Mesendoderm (in vitro differentiated cells): Measurements from ENCODE around the gene CLIP2.
"Not testable (repeated sequence)": the region's sequence is repeated elsewhere in the genome, so short reads cannot be mapped to it uniquely, and the experiment has no call there.

Source experiments
- DNase-seq: peaks from one replicate; pipeline ENCODE4 v3.0.0; 2013
- H2AK5ac ChIP-seq: 2 replicates; pipeline ENCODE4 v1.6.1; 2013; ENCODE audit warnings: low read length, inconsistent platforms
- H2BK120ac ChIP-seq: 2 replicates; pipeline ENCODE4 v1.6.1; 2013; ENCODE audit warnings: low read depth, mild to moderate bottlenecking, low read length, moderate library complexity, mixed read lengths
- H2BK15ac ChIP-seq: replicated peaks from 2 replicates; pipeline ENCODE4 v1.6.1; 2013; ENCODE audit warnings: low read depth, mild to moderate bottlenecking, moderate library complexity
- H2BK5ac ChIP-seq: 2 replicates; pipeline ENCODE4 v1.6.1; 2013; ENCODE audit warnings: low read length, inconsistent platforms
- H3K18ac ChIP-seq: 2 replicates; pipeline ENCODE4 v1.6.1; 2013; ENCODE audit warnings: mild to moderate bottlenecking, low read length, mixed read lengths
- H3K23ac ChIP-seq: one replicate; pipeline ENCODE4 v1.6.1; 2013; ENCODE audit warnings: low read length
- H3K27ac ChIP-seq: 2 replicates; pipeline ENCODE4 v1.5.1; 2013; ENCODE audit warnings: low read depth, mild to moderate bottlenecking, inconsistent platforms, low read length, moderate library complexity
- H3K27me3 ChIP-seq: 2 replicates; pipeline ENCODE4 v1.6.1; 2013; ENCODE audit warnings: low read length, control low read depth, mild to moderate bottlenecking, inconsistent platforms; ENCODE audit not compliant: insufficient read depth, poor library complexity
- H3K36me3 ChIP-seq: 2 replicates; pipeline ENCODE4 v1.6.1; 2013; ENCODE audit warnings: low read length, inconsistent platforms; ENCODE audit not compliant: control insufficient read depth, insufficient read depth
- H3K4ac ChIP-seq: one replicate; pipeline ENCODE4 v1.6.1; 2013; ENCODE audit warnings: low read depth, mild to moderate bottlenecking, low read length, moderate library complexity
- H3K4me1 ChIP-seq: 2 replicates; pipeline ENCODE4 v1.6.1; 2013; ENCODE audit warnings: low read depth, low read length, inconsistent platforms; ENCODE audit not compliant: control insufficient read depth
- H3K4me2 ChIP-seq: 2 replicates; pipeline ENCODE4 v1.6.1; 2013; ENCODE audit warnings: low read length
- H3K4me3 ChIP-seq: 2 replicates; pipeline ENCODE4 v1.5.1; 2013; ENCODE audit warnings: mild to moderate bottlenecking, low read length
- H3K56ac ChIP-seq: one replicate; pipeline ENCODE4 v1.6.1; 2013; ENCODE audit warnings: low read length
- H3K79me1 ChIP-seq: 2 replicates; pipeline ENCODE4 v1.6.1; 2013; ENCODE audit warnings: low read length, inconsistent platforms
- H3K79me2 ChIP-seq: 2 replicates; pipeline ENCODE4 v1.6.1; 2013; ENCODE audit warnings: mild to moderate bottlenecking, low read length; ENCODE audit not compliant: control insufficient read depth, insufficient read depth
- H3K9ac ChIP-seq: 2 replicates; pipeline ENCODE4 v1.6.1; 2013; ENCODE audit warnings: low read length, inconsistent platforms
- H4K5ac ChIP-seq: one replicate; pipeline ENCODE4 v1.6.1; 2013; ENCODE audit warnings: low read length
- H4K8ac ChIP-seq: one replicate; pipeline ENCODE4 v1.6.1; 2013; ENCODE audit warnings: low read depth, mild to moderate bottlenecking, control low read depth, low read length, moderate library complexity
- WGBS: extraction: QIAGEN DNeasy Blood & Tissue Kit; methylation state at CpG from one replicate; pipeline ENCODE4 v1.1.7; 2013; ENCODE audit warnings: low lambda C conversion rate, missing lambda C conversion rate; ENCODE audit not compliant: insufficient coverage; ENCODE audit errors: extremely low coverage; 5-methylcytosine and 5-hydroxymethylcytosine counted together

Gene CLIP2

GRCh38 chr7:74351836-74352235 lies 62.6 kb downstream of the CLIP2 start:
- no peak overlapping the region for H3K9ac ChIP-seq
- no peak overlapping the region for H3K4ac ChIP-seq
- H2BK120ac ChIP-seq = no peak overlapping the region
- no CpG with 5 or more reads among the region's 3 CpGs for WGBS
- no peaks in the 10 kb centered on the region for H3K79me2 ChIP-seq
- no peak overlapping the region for H2AK5ac ChIP-seq
- H3K79me1 ChIP-seq = no peaks in the 10 kb centered on the region
- H3K18ac ChIP-seq = no peak overlapping the region
- H3K56ac ChIP-seq = no peak overlapping the region
- H3K4me1 ChIP-seq = no peaks in the 10 kb centered on the region
- H3K4me2 ChIP-seq = no peak overlapping the region
- H4K8ac ChIP-seq = no peak overlapping the region
- H3K4me3 ChIP-seq = no peak overlapping the region
- no peak overlapping the region for H3K27ac ChIP-seq
- H4K5ac ChIP-seq = no peak overlapping the region
- H3K23ac ChIP-seq = no peak overlapping the region
- peaks cover 1% of the 10 kb centered on the region for H3K36me3 ChIP-seq
- no peak for DNase-seq
- H3K27me3 ChIP-seq = no peaks in the 10 kb centered on the region
- H2BK15ac ChIP-seq = no peak overlapping the region
- no peak overlapping the region for H2BK5ac ChIP-seq

GRCh38 chr7:74352551-74353138 lies 63.4 kb downstream of the CLIP2 start:
- not testable (repeated sequence) for H3K4ac ChIP-seq, H3K27ac ChIP-seq, H3K36me3 ChIP-seq, H3K9ac ChIP-seq, H3K18ac ChIP-seq, H3K4me3 ChIP-seq, H3K79me2 ChIP-seq, H2BK120ac ChIP-seq, H3K56ac ChIP-seq, H3K79me1 ChIP-seq, H3K4me2 ChIP-seq, DNase-seq, H3K4me1 ChIP-seq, H2BK15ac ChIP-seq, H3K27me3 ChIP-seq, H4K8ac ChIP-seq, H2AK5ac ChIP-seq, H3K23ac ChIP-seq, H2BK5ac ChIP-seq, H4K5ac ChIP-seq
- no CpG with 5 or more reads among the region's 4 CpGs for WGBS

- DNase-seq = no peak
- Histone ChIP-seq H3K4me2 (no peak overlapping the region), H3K36me3 (peaks cover 1% of the 10 kb centered on the region), H3K4me1 (no peaks in the 10 kb centered on the region), H2AK5ac (no peak overlapping the region), H2BK120ac (no peak overlapping the region), H2BK5ac (no peak overlapping the region), H3K79me1 (no peaks in the 10 kb centered on the region), H3K4me3 (no peak overlapping the region), H4K5ac (no peak overlapping the region), H3K27me3 (no peaks in the 10 kb centered on the region), H3K18ac (no peak overlapping the region), H3K23ac (no peak overlapping the region), H3K56ac (no peak overlapping the region), H4K8ac (no peak overlapping the region), H3K9ac (no peak overlapping the region), H3K4ac (no peak overlapping the region), H3K79me2 (no peaks in the 10 kb centered on the region), H3K27ac (no peak overlapping the region), H2BK15ac (no peak overlapping the region)
- no CpG with 5 or more reads among the region's 6 CpGs for WGBS
Observed at GRCh38 chr7:74354009-74354408, 64.8 kb downstream of the CLIP2 start.

- Histone ChIP-seq H3K27me3 (no peaks in the 10 kb centered on the region), H3K79me1 (no peaks in the 10 kb centered on the region), H2BK15ac (no peak overlapping the region), H3K36me3 (peaks cover 1% of the 10 kb centered on the region), H2BK120ac (no peak overlapping the region), H3K18ac (no peak overlapping the region), H3K4me1 (no peaks in the 10 kb centered on the region), H3K9ac (no peak overlapping the region), H3K79me2 (no peaks in the 10 kb centered on the region), H3K23ac (no peak overlapping the region), H3K4me2 (no peak overlapping the region), H3K56ac (no peak overlapping the region), H2BK5ac (no peak overlapping the region), H4K8ac (no peak overlapping the region), H4K5ac (no peak overlapping the region), H3K4ac (no peak overlapping the region), H2AK5ac (no peak overlapping the region), H3K4me3 (no peak overlapping the region), H3K27ac (no peak overlapping the region)
- no peak for DNase-seq
- no CpG with 5 or more reads among the region's 4 CpGs for WGBS
Observed at GRCh38 chr7:74355091-74355490, 65.9 kb downstream of the CLIP2 start.

- no peak overlapping the region for H2AK5ac ChIP-seq
- no peak overlapping the region for H2BK15ac ChIP-seq
- H3K27me3 ChIP-seq = no peaks in the 10 kb centered on the region
- no peaks in the 10 kb centered on the region for H3K79me1 ChIP-seq
- no peak overlapping the region for H3K4ac ChIP-seq
- H3K23ac ChIP-seq = no peak overlapping the region
- H3K79me2 ChIP-seq = no peaks in the 10 kb centered on the region
- no peak overlapping the region for H3K4me3 ChIP-seq
- no peak overlapping the region for H4K5ac ChIP-seq
- no peak overlapping the region for H3K56ac ChIP-seq
- H3K9ac ChIP-seq = no peak overlapping the region
- no peak overlapping the region for H3K18ac ChIP-seq
- no peak overlapping the region for H3K4me2 ChIP-seq
- no CpG with 5 or more reads among the region's 10 CpGs for WGBS
- H3K27ac ChIP-seq = no peak overlapping the region
- no peak overlapping the region for H2BK120ac ChIP-seq
- H3K36me3 ChIP-seq = peaks cover 1% of the 10 kb centered on the region
- peak; percentile 18 for DNase-seq
- H4K8ac ChIP-seq = no peak overlapping the region
- no peaks in the 10 kb centered on the region for H3K4me1 ChIP-seq
- H2BK5ac ChIP-seq = no peak overlapping the region
Observed at GRCh38 chr7:74356589-74357315, 67.5 kb downstream of the CLIP2 start.

- H3K36me3 ChIP-seq = peaks cover 1% of the 10 kb centered on the region
- no peak overlapping the region for H4K5ac ChIP-seq
- no peak overlapping the region for H2BK5ac ChIP-seq
- no CpG with 5 or more reads among the region's 11 CpGs for WGBS
- no peaks in the 10 kb centered on the region for H3K79me1 ChIP-seq
- no peak overlapping the region for H3K4me3 ChIP-seq
- H3K4ac ChIP-seq = no peak overlapping the region
- no peak overlapping the region for H3K56ac ChIP-seq
- H3K23ac ChIP-seq = no peak overlapping the region
- no peaks in the 10 kb centered on the region for H3K27me3 ChIP-seq
- H3K27ac ChIP-seq = no peak overlapping the region
- no peak overlapping the region for H3K9ac ChIP-seq
- no peaks in the 10 kb centered on the region for H3K79me2 ChIP-seq
- H3K18ac ChIP-seq = no peak overlapping the region
- H3K4me1 ChIP-seq = no peaks in the 10 kb centered on the region
- no peak overlapping the region for H2BK120ac ChIP-seq
- no peak overlapping the region for H3K4me2 ChIP-seq
- H4K8ac ChIP-seq = no peak overlapping the region
- no peak for DNase-seq
- H2BK15ac ChIP-seq = no peak overlapping the region
- H2AK5ac ChIP-seq = no peak overlapping the region
Observed at GRCh38 chr7:74360008-74360407, 70.8 kb downstream of the CLIP2 start.
